GM19455 (cell line): ENCODE measurements around the gene IDH3G.

Source experiments
- ATAC-seq: cut with Tn5 transposase; IDR thresholded peaks from one replicate; pipeline ENCODE4 v1.9.1; 2021; ENCODE audit not compliant: unreplicated experiment

Gene IDH3G

GRCh38 chrX:153736071-153736820, 57.9 kb downstream of the IDH3G start:
- ATAC-seq = no peak
